Brain pericyte (primary cell): Measurements from ENCODE around the gene SCNN1B.
"Not testable (repeated sequence)": the region's sequence is repeated elsewhere in the genome, so short reads cannot be mapped to it uniquely, and the experiment has no call there.

Source experiments
- DNase-seq: peaks from one replicate; pipeline ENCODE4 v3.0.0-alpha.2; 2012; ENCODE audit warnings: low read depth, low spot score

Gene SCNN1B

GRCh38 chr16:23355106-23355670 lies 53.1 kb downstream of the SCNN1B start:
- no peak for DNase-seq

- no peak for DNase-seq
These were observed 54.8 kb downstream of the SCNN1B start for GRCh38 chr16:23356941-23357340.

GRCh38 chr16:23357761-23358290 lies 55.7 kb downstream of the SCNN1B start:
- DNase-seq, result no peak

GRCh38 chr16:23359092-23359760 lies 57.1 kb downstream of the SCNN1B start:
- no peak for DNase-seq

- DNase-seq, result no peak
These were observed 60.6 kb downstream of the SCNN1B start for GRCh38 chr16:23362460-23363317.

- DNase-seq, result no peak
These were observed 63.6 kb downstream of the SCNN1B start for GRCh38 chr16:23365602-23366240.

- not testable (repeated sequence) for DNase-seq
These were observed 64.2 kb downstream of the SCNN1B start for GRCh38 chr16:23366341-23366740.

- no peak for DNase-seq
These were observed 65.5 kb downstream of the SCNN1B start for GRCh38 chr16:23367564-23367963.

GRCh38 chr16:23367988-23368387 lies 65.9 kb downstream of the SCNN1B start:
- no peak for DNase-seq

- DNase-seq, result no peak
These were observed 66.4 kb downstream of the SCNN1B start for GRCh38 chr16:23368469-23368868.

GRCh38 chr16:23369416-23369815 lies 67.3 kb downstream of the SCNN1B start:
- DNase-seq, result no peak

- DNase-seq, result no peak
These were observed 69.3 kb downstream of the SCNN1B start for GRCh38 chr16:23371368-23371767.

- no peak for DNase-seq
These were observed 71.5 kb downstream of the SCNN1B start for GRCh38 chr16:23373436-23374219.

- DNase-seq, result no peak
These were observed 72.8 kb downstream of the SCNN1B start for GRCh38 chr16:23374721-23375510.

- DNase-seq, result no peak
These were observed 73.5 kb downstream of the SCNN1B start for GRCh38 chr16:23375643-23376042.

- DNase-seq, result no peak
These were observed 75.2 kb downstream of the SCNN1B start for GRCh38 chr16:23377071-23377931.

- DNase-seq, result no peak
These were observed 76.2 kb downstream of the SCNN1B start for GRCh38 chr16:23378256-23378655.

- no peak for DNase-seq
These were observed 76.8 kb downstream of the SCNN1B start for GRCh38 chr16:23378921-23379320.

- no peak for DNase-seq
These were observed 77.6 kb downstream of the SCNN1B start for GRCh38 chr16:23379707-23380106.
